Omental fat pad (tissue), 4 donors: ENCODE results near the gene COCH. TPM values are rescaled to one million over a fixed set of nuclear protein-coding genes. Genes with fewer than 3 reads are reported as not detected.

ENCODE experiments used
- ATAC-seq: fragments of 150-250 bp; one replicate; pipeline ENCODE4 v1.9.1; 2016; ENCODE audit warnings: mild to moderate bottlenecking, moderate library complexity; ENCODE audit not compliant: low FRiP score
- DNase-seq: peaks from one replicate; pipeline ENCODE4 v3.0.0-alpha.2; 2019; ENCODE audit warnings: low spot score
- CTCF ChIP-seq, 3 donors: fragments of 450-650 bp; IDR thresholded peaks; one replicate each; pipeline ENCODE4 v1.5.1; 2016 to 2017; ENCODE audit warnings: antibody characterized with exemption in 3 of 3, mild to moderate bottlenecking in 3 of 3, moderate library complexity in 2 of 3
- total RNA-seq, 4 donors: library from RNA; depleted of rRNA; stranded (reverse); fragments of >200 nt; gene quantifications; one replicate each; pipeline ENCODE4 v1.1.0, GENCODE V29; 2016

COCH gene
- total RNA-seq, 4 donors from 2014 or later: 2.6 to 3.8 (median 2.9) TPM

DNA sequence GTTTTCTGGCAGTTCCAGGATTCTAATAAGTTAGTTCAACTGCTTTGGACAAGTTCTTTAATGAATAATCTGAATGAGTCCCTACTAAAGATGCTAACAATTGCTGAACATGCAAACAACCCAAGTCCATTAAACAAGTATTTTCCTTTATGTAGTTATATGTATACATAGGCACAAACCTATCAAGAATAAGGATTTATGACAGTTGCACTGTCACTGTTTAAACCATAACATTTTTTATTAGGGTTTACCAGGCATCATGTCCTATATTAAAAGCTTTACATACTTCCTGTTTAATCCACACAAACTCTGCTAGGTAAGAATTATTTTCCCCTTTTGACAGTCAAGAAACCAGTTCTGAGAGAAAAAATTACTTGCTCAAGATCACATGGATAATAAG, 31.9 kb upstream of the COCH start:
- ATAC-seq (no peak), DNase-seq (no peak)
- no peak for TF ChIP-seq CTCF (IDR thresholded peaks at IDR 0.05)

- TF ChIP-seq CTCF (IDR thresholded peaks at IDR 0.05): no peak
- ATAC-seq (no peak), DNase-seq (no peak)
Observed at GRCh38 chr14:30848449-30849240, 25.7 kb upstream of the COCH start.

- DNase-seq (no peak), ATAC-seq (no peak)
- TF ChIP-seq CTCF (IDR thresholded peaks at IDR 0.05): no peak
Observed at GRCh38 chr14:30849354-30849753, 25.0 kb upstream of the COCH start.

DNA sequence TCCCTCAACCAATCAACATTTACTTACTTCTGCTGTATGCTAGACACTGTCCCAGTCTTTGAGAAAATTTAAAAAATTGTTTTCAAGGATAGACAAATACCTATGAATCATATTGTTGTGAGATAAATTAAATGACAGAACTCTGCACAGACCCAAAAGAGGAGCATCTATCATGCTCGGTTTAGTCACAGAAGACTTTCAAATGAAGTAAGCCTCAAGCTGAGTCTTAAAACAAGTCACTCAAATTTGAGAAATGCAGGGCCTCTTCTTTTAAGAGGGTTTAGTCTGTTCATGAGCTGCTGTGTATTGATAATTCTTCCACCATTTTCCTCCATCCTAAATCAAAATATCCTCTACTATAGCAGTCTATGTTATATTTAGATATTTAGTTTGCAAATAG, 24.4 kb upstream of the COCH start:
- TF ChIP-seq CTCF (IDR thresholded peaks at IDR 0.05): no peak
- ATAC-seq (no peak), DNase-seq (no peak)

DNA sequence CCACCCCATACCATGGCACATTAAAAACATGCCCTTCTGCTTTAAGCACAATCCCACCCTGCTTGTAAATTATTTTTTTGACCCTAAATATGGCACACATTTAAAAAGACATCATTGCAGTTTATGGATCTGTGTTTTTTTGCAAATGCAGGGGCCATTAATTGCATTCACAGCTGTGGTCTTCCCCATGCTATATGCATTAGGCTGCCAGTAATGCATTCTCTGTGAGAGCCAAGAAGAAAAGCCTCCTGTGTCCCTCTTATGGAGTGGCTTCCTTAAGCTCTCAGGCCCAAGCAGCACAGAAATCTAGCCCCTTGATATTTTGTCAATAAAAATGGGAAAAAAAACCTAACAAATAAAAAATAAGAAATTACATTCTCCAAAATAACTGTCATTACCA, 20.4 kb upstream of the COCH start:
- TF ChIP-seq CTCF (IDR thresholded peaks at IDR 0.05): no peak
- ATAC-seq (no peak), DNase-seq (no peak)

GRCh38 chr14:30854492-30854891, 19.9 kb upstream of the COCH start:
- DNase-seq (no peak), ATAC-seq (no peak)
- no peak for TF ChIP-seq CTCF (IDR thresholded peaks at IDR 0.05)

DNA sequence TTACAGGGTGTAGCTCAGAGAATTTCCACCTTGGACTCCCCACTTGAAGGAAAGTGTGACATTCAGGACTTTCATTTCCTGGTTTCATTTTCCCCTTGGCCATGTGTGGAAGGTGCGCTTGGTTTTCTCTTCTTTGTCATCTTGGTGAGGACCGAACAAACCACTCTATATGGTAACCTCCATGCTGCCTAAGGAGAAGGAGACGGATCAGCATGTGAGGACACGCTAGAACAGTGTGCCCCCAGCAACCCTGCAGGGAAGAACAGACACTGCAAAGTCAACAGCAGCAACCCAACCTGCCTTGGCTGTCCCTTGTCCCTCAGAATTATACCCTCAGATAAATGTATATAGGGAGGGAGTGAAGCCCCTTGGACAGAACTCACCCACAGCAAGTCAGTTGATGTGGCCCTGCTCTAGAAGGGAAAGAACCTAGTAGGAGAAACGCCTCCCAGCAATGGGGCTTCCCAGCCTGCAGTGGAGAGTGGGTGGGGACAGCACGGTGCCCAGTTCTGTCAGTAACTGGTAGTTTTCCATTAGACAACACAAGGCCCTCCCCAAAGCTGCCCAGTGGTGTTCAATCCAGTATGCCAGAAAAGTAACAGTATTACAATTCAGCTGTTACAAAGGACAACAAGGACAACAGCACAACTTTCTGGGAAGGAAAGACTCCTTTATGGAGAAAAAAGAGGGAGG, 18.9 kb upstream of the COCH start:
- no peak for ATAC-seq
- TF ChIP-seq CTCF (IDR thresholded peaks at IDR 0.05): no peak
- no peak for DNase-seq
